Activated naive CD4-positive, alpha-beta T cell treated with anti-CD3 and anti-CD28 coated beads, Interleukin-2, amount 10 ng/mL, durations not matched to agents 5 hours and 36 hours (primary cell): ENCODE measurements around the gene ERO1A. TPM values are rescaled to one million over a fixed set of nuclear protein-coding genes. Genes with fewer than 3 reads are reported as not detected.

Source experiments
- total RNA-seq, 2 experiments: library from RNA; stranded (reverse); gene quantifications; one replicate each; pipeline ENCODE4 v1.2.3, GENCODE V29; 2021

ERO1A gene, protein sequence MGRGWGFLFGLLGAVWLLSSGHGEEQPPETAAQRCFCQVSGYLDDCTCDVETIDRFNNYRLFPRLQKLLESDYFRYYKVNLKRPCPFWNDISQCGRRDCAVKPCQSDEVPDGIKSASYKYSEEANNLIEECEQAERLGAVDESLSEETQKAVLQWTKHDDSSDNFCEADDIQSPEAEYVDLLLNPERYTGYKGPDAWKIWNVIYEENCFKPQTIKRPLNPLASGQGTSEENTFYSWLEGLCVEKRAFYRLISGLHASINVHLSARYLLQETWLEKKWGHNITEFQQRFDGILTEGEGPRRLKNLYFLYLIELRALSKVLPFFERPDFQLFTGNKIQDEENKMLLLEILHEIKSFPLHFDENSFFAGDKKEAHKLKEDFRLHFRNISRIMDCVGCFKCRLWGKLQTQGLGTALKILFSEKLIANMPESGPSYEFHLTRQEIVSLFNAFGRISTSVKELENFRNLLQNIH
- 100 to 1,000 TPM; 173 to 188 TPM for total RNA-seq

GRCh38 chr14:52695481-52696091 is at the start of gene ERO1A:
ERO1A (minus strand) TSS chr14:52695558; CDS start chr14:52695481, 77 bp downstream.

DNA sequence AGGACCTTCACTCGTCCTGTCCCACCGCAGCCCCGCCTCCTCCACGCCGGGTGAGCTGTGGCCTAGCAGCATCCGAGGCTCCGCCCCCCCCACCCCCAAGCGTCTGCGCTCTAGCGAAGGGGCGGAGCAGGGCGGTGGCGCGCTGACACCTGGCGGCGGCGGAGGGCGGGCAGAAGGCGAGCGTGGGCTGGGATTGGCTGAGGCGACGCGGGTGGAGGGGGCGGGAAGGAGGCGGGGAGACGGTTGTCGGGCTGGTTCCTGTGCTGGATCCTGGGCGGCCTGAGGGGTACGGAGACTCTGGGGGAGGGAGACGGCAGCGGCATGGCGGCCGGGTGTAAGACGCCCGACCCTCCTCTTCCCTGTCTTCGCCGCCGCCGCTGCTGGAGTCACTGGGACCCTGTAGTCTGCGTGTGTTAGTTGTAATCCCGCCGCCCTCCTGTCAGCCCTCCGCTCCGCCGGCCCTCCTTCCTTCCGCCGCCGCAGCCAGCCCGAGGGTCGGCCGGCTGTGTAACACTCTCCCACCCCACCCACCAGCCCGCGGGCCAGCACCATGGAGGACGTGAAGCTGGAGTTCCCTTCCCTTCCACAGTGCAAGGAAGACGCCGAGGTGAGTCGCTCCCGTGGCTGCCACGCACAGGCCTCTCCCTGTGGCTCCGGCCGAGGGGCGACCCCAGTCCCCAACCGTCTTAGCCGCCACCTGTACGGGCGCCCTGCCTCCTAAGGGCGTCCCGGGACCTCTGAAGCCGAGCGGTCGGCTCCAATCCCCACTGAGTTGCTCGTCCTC is 34.8 kb upstream of the ERO1A start, which contains the start of gene STYX:
Gene STYX (plus strand): TSS at position 242 of the 784 bp plus-strand sequence. CDS start 309 bp downstream, at position 551.

GRCh38 chr14:52706724-52707706 is 11.7 kb upstream of the ERO1A start, which contains the start of gene PSMC6:
PSMC6 (plus strand) TSS chr14:52707200; CDS start chr14:52707220, 20 bp downstream.

Other genes starting within 250 kb of the ERO1A start
- 10 to 100 TPM; 10.1 to 11.9 TPM for gene TXNDC16, start 143.1 kb downstream of the ERO1A start, total RNA-seq
- gene GPR137C, start 142.7 kb downstream of the ERO1A start, total RNA-seq: under 1 TPM; 0.45 to 0.67 TPM
- gene PSMC6, start 11.6 kb upstream of the ERO1A start, total RNA-seq: 10 to 100 TPM; 62.9 to 74.7 TPM
- 10 to 100 TPM; 20.4 to 21.1 TPM for gene STYX, start 34.6 kb upstream of the ERO1A start, total RNA-seq
- 10 to 100 TPM; 12.2 TPM for gene GNPNAT1, start 96.0 kb upstream of the ERO1A start, total RNA-seq